Mucosa of gallbladder (tissue), 1 donor: ENCODE measurements around the gene CECR2. TPM values are rescaled to one million over a fixed set of nuclear protein-coding genes. Genes with fewer than 3 reads are reported as not detected.

Source experiments
- DNase-seq: peaks from one replicate; pipeline ENCODE4 v3.0.0-alpha.2; 2020; ENCODE audit warnings: low spot score
- total RNA-seq: library from RNA; stranded (reverse); gene quantifications from one replicate; pipeline ENCODE4 v1.2.1, GENCODE V29; 2021
- donor health status: DM: no; HTN: no; CAD: no.

Gene CECR2
- total RNA-seq, 1 donor from 2014 or later = 0.89 TPM

- DNase-seq = no peak
Measured at GRCh38 chr22:17460895-17461294, 91.6 kb downstream of the CECR2 start.

- DNase-seq = no peak
Measured at GRCh38 chr22:17470880-17471500, 101.7 kb downstream of the CECR2 start.

DNA sequence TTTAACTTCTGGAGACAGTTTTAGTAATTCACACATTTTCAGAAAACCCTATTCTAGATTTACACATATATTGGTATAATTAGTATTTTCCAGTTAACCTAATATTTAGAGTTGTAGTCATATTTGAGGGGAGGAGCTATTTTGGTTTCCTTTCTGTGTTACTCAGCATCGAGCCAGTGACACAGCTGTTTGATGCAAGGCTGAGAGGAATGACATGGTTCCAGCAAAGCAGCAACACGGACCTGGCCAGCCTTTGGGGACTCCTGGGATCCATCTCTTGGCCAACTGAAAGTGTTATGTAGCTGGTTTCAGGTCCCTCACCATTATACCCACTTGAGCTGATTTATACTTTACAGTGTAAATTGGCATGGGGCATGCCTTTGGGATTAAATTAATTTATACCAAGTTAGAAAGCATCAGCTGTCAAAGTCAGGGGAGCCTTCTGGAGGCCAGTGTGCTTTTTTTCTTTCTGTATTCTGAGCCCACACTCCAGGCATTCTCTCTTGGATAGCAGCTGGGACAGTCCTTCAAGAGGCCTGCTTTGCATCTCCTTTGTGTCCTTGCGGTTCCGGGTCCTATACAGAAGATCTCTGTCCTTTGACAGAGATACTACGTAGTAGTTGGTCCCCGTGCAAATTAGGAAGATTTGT lies 102.8 kb downstream of the CECR2 start:
- no peak for DNase-seq

GRCh38 chr22:17472932-17473331 lies 103.7 kb downstream of the CECR2 start:
- DNase-seq = no peak

- DNase-seq = no peak
Measured at GRCh38 chr22:17475318-17476230, 106.3 kb downstream of the CECR2 start.

DNA sequence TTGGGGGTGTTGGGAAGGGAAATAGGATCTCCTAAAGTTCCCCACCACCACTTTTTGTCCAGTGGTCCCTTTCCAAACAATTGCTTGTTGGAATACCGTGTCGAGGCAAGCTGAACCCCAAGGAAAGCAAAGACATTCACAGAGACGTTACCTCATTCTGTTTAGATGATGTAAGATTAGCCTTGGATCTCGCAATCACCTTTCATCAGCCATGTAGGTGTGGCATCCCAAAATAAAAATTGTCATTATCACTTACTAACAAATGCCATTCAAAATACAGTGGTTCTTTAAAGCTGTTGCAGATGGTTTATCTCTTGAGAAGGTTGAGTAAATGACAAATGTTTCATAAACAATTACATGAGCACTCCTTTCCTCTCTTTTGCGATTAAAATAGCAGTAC lies 107.6 kb downstream of the CECR2 start:
- DNase-seq = no peak

- DNase-seq = no peak
Measured at GRCh38 chr22:17477391-17477833, 108.2 kb downstream of the CECR2 start.

DNA sequence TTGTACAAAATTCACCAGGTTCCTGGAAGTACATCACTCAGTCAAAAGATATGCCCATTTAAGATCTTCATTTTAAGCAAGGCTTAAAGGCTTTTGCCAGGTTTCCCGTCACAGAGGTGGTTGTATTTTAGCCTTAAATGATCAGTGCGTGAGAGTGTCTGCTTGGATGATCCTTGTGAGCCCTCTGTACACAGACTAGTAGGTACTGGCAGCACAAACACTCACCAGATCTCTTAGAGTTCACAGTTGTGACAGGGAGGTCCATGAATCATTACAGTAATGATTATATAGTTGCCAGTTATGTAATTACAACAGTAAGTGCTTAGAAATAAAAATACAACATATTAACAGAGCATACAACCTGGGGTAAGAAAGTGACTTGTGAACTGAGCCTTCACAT lies 109.9 kb downstream of the CECR2 start:
- no peak for DNase-seq

GRCh38 chr22:17481424-17481823 lies 112.2 kb downstream of the CECR2 start:
- no peak for DNase-seq

DNA sequence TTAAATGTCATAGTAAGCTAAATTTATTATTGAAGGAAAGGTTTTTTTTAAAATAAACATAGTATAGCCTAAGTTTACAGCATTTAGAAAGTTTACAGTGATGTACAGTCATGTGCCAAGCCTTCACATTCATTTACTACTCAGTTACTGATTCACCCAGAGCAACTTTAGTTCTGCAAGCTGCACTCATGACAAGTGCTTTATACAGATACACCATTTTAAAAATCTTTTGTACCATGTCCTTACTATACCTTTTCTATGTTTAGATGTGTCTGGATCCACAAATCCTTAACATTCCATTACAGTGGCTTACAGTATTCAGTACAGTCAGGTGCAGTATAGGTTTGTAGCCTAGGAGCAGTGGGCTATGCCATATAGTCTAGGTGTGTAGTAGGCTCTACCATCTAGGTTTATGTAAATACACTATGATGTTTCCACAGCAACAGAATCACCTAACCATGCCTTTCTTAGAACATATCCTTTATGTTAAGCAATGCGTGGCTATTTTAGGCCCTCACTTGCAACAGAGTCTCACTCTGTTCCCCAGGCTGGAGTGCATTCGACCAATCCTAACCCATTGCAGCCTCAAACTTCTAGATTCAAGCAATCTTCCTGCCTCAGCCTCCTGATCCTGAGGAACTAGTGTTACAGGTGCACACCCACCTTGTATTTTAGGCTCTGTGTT lies 114.6 kb downstream of the CECR2 start:
- no peak for DNase-seq

DNA sequence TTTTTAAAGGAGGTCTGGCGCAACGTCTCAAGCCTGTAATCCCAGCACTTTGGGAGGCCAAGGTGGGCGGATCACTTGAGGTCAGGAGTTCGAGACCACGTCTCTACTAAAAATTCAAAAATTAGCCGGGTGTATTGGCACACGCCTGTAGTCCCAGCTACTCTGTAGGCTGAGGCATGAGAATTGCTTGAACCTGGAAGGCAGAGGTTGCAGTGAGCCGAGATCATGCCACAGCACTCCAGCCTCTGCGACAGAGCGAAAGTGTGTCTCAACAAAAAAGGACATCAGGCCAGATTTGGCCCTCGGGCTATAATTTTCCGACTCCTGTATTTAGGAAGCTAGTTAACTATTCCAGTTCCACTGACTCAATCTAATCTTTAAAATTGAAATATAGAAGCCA lies 115.3 kb downstream of the CECR2 start:
- no peak for DNase-seq

- no peak for DNase-seq
Measured at GRCh38 chr22:17486313-17486712, 117.1 kb downstream of the CECR2 start.

- DNase-seq = no peak
Measured at GRCh38 chr22:17486719-17487118, 117.5 kb downstream of the CECR2 start.

GRCh38 chr22:17489101-17489500 lies 119.8 kb downstream of the CECR2 start:
- no peak for DNase-seq

DNA sequence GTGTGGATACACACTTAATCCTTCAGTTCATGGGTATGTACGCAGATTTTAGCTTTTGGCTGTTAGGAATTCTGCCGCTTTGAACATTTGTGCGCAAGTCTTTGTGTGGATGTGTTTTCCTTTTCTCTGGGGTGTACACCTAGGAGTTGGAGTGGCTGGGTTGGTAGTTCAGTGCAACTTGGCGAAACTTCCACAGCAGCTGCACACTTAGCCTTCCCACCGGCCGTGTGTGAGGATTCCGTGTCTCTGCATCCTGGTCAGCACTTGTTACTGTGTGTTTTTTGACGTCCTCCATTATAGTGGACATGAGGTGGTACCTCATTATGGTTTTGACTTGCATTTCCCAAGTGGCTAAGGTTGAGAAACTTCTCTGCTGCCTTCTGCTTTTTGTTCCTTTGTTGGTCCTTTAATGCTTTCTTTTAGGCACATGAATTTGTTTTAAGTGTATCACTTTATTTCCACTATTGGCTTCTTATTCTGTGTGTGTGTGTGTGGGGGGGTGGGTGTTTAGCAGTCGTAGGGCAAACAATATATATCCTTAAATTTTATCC lies 121.9 kb downstream of the CECR2 start:
- no peak for DNase-seq

GRCh38 chr22:17492247-17492646 lies 123.0 kb downstream of the CECR2 start:
- no peak for DNase-seq

DNA sequence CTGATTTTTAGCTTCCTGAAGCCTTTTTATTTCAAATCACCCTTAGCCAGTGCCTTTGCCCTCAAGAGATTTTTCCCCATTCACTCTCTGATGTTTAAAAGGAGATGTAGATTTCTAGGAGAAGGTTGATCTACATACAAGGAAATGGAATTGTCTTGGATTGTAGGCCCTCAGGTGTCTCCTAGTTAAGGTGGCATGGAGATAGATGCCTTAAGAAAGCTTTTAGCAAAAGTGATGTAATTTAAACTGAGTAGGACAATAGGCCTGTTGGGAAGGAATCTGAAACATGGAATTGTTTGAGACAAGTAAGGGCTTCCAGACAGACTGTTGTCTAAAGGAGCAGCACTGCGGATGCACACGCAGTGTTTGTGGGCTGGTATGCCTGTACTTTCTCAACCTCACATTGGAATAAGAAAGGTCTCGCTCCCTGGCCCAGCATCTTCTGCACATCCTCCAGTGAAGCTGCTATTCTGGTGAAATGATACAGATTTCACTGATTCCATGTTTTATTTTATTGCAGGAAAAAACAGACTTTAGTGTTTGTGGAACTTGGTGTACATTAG lies 124.2 kb downstream of the CECR2 start:
- no peak for DNase-seq

DNA sequence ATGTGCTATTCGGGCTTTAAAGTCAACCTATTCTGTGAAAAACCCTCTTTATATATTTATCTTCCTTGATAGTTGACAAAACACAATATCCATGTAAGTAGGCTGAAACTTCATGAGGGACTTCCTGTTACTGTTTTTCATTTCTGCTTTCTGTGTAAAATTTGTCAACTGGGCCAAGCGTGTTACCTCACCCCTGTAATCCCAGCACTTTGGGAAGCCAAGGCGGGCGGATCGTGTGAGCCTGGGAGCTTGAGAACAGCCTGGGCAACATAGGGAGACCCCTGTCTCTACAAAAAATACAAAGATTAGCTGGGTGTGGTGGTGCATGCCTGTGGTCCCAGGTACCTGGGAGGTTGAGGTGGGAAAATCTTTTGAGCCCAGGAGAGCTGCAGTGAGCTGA lies 127.6 kb downstream of the CECR2 start:
- DNase-seq = no peak

GRCh38 chr22:17501679-17502285 lies 132.5 kb downstream of the CECR2 start:
- DNase-seq = peak; percentile 42

GRCh38 chr22:17508110-17508509 lies 138.8 kb downstream of the CECR2 start:
- DNase-seq = no peak

- DNase-seq = no peak
Measured at GRCh38 chr22:17512960-17513359, 143.7 kb downstream of the CECR2 start.
